WI38 (cell line): ENCODE data around the gene GREM2.

ENCODE experiments used
- H3K4me3 ChIP-seq: 2 replicates; pipeline ENCODE4 v1.5.1; 2011; ENCODE audit warnings: low read depth, mild to moderate bottlenecking, control low read depth, low read length
- TF ChIP-seq, protein P1 (sequence below): IDR thresholded peaks from 2 replicates; pipeline ENCODE4 v1.5.1; 2012; ENCODE audit warnings: low read depth, mild to moderate bottlenecking, control low read depth, low read length

GREM2 gene

DNA sequence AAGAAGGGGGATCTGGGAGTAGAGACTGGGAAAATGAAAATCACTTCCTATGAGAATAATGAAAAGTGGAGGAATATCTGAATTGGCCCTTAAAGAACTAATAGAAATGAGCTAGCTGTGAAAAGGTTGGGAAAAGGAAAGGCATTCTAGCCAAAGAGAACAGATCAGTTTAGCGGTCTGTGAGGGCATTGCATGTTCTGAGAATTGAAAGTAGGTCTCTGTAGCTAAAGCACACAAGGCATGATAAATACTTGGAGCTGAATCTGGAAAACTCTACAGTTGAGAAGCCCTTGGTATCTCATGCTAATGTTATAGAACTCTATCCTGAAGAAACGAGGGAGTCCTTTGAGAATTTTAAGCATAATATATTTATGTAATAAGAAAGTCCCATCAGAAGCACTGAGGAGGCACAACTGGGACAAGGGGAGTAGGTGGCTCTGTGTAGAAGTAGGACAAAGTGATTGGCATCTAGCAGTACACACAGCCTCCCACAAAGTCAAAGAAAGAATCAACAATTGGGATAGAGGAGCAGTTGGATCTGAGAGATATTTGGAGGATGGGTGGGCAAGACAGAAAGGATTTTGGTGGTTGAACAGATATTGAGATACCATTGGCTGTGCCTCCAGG lies 78.7 kb downstream of the GREM2 start:
- H3K4me3 ChIP-seq, result no peak overlapping the region
- TF ChIP-seq, protein P1, sequence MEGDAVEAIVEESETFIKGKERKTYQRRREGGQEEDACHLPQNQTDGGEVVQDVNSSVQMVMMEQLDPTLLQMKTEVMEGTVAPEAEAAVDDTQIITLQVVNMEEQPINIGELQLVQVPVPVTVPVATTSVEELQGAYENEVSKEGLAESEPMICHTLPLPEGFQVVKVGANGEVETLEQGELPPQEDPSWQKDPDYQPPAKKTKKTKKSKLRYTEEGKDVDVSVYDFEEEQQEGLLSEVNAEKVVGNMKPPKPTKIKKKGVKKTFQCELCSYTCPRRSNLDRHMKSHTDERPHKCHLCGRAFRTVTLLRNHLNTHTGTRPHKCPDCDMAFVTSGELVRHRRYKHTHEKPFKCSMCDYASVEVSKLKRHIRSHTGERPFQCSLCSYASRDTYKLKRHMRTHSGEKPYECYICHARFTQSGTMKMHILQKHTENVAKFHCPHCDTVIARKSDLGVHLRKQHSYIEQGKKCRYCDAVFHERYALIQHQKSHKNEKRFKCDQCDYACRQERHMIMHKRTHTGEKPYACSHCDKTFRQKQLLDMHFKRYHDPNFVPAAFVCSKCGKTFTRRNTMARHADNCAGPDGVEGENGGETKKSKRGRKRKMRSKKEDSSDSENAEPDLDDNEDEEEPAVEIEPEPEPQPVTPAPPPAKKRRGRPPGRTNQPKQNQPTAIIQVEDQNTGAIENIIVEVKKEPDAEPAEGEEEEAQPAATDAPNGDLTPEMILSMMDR, result no peak

DNA sequence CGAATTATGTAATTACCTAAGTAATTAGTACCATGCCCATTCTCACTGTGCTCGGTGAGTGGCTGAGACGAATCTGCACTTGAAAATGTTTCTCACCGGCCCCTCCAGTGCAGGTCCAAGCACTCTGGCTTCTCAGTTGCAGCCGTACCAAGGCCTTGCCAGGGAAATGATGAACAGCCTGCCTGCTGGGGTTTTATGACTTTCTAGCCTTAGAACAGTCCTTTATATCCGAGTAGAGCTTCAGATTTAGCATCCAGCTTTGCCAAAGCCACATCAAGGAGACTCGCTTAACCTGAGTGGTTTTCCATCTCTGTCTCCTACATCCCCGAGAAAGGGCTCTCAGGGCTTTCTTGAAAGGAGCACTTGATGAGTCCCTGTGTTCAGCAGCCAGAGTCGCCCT lies 83.4 kb downstream of the GREM2 start:
- no peak overlapping the region for H3K4me3 ChIP-seq
- TF ChIP-seq, protein P1, result no peak

DNA sequence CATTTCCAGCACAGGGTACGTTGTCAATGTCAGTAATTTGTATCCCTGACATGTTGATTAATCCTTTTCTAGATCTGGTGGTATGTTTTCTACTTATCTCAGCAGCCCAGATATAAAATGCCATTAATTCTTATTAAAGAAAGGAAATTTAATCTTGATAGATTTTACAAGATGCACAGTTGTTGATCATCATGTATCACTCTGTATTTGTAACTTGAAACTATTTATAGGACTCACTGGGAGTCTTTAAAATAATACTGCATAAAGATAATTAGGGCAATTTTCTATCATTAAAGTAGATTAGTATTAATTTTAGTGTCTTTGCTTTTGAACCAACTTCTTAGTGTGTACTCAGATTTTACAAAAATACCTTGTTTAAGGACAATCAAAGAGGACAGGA lies 84.9 kb downstream of the GREM2 start:
- TF ChIP-seq, protein P1, result no peak
- H3K4me3 ChIP-seq, result no peak overlapping the region

DNA sequence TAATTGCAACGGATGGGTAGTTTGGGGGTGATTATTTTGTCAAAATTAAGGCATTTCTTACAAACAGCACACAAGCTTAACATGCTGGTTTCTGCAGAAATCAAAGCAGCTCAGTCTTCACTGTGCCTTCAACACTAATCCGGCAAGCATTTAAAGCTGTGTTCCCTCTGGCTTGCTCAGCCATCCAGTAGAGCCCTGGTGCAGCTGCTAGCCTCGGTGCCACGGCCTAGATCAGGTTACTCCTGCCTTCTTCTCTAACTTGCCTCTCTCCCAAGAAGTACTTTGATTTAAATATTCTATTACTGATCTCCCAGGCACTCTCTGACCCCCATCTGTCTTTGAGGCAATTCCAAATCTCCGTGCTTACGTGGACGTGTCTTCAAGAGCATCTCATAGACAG lies 85.6 kb downstream of the GREM2 start:
- TF ChIP-seq, protein P1, result no peak
- H3K4me3 ChIP-seq, result no peak overlapping the region

DNA sequence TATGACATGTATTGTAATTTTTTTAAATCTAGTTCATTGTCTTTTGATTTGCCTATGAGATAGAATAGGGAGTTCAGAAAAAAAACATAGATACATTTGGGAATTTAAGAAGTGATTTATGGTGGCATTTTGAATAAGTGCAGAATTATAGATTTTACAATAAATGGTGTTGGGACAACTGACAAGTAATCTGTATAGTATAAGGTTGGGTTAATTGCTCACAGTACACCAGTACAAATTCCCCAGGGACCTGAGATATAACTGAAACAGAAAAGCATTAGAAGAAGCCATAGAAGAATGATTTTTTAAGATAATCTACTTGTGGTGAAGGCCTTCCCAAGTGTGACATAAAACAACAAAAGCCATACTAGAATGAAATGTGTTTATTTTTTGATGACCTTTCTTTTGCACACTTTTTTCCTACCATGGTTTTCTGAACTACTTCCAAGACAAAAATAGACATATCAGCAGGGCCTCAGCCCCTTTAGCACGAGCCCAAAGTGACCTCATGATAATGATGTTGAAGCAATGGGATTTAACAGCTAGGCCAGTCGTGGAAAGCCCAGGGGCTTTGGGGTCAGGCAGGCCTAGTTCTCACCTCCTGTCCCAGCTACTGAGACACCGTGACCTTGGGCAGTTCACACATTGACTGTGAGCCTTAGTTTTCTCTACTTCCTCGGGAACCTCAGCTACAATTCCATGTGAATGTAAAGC lies 87.4 kb downstream of the GREM2 start:
- H3K4me3 ChIP-seq, result no peak overlapping the region
- TF ChIP-seq, protein P1, result no peak

DNA sequence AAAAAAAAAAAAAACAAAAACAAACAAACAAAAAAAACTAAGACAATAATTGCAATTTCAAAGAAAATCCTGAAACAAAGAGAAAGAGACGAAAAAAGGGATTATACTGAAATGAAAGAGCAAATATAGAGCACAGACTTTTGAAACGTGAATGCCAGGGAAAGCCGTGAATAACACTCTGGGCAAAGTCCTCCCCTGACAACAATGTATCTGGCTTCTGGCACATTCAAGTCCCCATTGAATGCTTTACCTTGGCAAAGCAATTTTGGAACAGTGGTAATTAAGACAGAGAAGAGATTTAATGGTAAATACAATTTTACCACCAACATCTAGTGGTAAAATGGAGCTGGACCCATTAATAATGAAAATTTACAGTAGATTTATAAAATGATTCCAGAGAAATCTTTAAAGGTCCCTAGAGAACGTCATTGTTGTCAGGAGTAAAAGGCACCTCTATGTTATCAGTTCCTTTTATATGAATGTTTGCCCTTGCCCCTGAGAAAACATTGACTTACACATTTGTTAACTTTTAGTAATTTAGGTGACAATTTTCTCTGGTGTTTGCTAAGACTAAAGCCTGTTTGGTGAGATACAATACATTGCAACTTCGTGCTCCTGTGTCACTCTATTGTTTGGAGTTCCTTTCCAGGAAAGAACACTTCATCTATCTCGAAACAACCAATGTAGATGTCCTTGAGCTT lies 89.7 kb downstream of the GREM2 start:
- TF ChIP-seq, protein P1, result no peak
- H3K4me3 ChIP-seq, result no peak overlapping the region

DNA sequence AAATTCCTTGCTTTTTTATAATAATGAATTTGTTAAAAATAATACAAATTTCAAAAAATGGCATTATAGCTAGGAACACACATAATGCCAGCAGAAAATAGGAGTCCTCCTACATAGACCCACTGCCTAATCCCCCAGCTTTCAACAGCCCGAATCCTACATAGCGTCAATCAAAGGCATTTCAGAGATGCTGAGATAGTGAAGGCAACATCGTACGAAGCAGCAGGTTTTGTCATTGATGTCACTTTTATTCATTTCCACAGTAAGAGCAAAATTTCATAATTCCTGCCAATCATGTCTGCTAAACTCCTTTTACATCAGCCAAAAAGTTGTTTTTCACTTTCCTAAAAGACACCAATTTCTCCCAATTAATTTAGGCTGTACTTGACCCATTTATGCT lies 94.1 kb downstream of the GREM2 start:
- no peak overlapping the region for H3K4me3 ChIP-seq
- TF ChIP-seq, protein P1, result no peak
